Neuronal stem cell (in vitro differentiated cells): Measurements from ENCODE around the gene ASCC1.

Experiments used
- DNase-seq: peaks from one replicate; pipeline ENCODE4 v3.0.0-alpha.2; 2013; ENCODE audit warnings: low spot score
- H2AFZ ChIP-seq: one replicate; pipeline ENCODE4 v1.6.1; 2013; ENCODE audit warnings: mild to moderate bottlenecking, low read length, inconsistent platforms
- H2AK5ac ChIP-seq: 2 replicates; pipeline ENCODE4 v1.6.1; 2013; ENCODE audit warnings: low read depth, mild to moderate bottlenecking, inconsistent platforms, low read length, moderate library complexity, mixed read lengths
- H2BK120ac ChIP-seq: 2 replicates; pipeline ENCODE4 v1.6.1; 2013; ENCODE audit warnings: low read depth, mild to moderate bottlenecking, inconsistent platforms, low read length, moderate library complexity, mixed read lengths
- H2BK12ac ChIP-seq: one replicate; pipeline ENCODE4 v1.6.1; 2013; ENCODE audit warnings: low read length, inconsistent platforms
- H2BK15ac ChIP-seq: 2 replicates; pipeline ENCODE4 v1.6.1; 2013; ENCODE audit warnings: mild to moderate bottlenecking, low read length, inconsistent platforms, mixed read lengths
- H2BK5ac ChIP-seq: one replicate; pipeline ENCODE4 v1.6.1; 2013; ENCODE audit warnings: inconsistent platforms, mild to moderate bottlenecking, low read length, moderate library complexity
- H3K14ac ChIP-seq: one replicate; pipeline ENCODE4 v1.6.1; 2013; ENCODE audit warnings: low read length, inconsistent platforms
- H3K18ac ChIP-seq: 2 replicates; pipeline ENCODE4 v1.6.1; 2013; ENCODE audit warnings: low read length, inconsistent platforms
- H3K23ac ChIP-seq: 2 replicates; pipeline ENCODE4 v1.6.1; 2013; ENCODE audit warnings: low read depth, mild to moderate bottlenecking, mixed read lengths, low read length, inconsistent platforms; ENCODE audit not compliant: poor library complexity
- H3K27ac ChIP-seq: replicated peaks from 3 replicates; pipeline ENCODE4 v1.5.1; 2013; ENCODE audit warnings: low read length, inconsistent platforms
- H3K27me3 ChIP-seq, 3 experiments: 2 replicates each; pipeline ENCODE4 v1.6.1; 2013; ENCODE audit warnings: low read length in 3 of 3, mild to moderate bottlenecking in 2 of 3, inconsistent platforms in 1 of 3, low read depth in 1 of 3, mixed read lengths in 1 of 3, moderate library complexity in 1 of 3; ENCODE audit not compliant: control insufficient read depth in 3 of 3, insufficient read depth in 3 of 3
- H3K36me3 ChIP-seq, 2 donors: replicated peaks in 1 of 2; 2 replicates each; pipeline ENCODE4 v1.6.1; 2013; ENCODE audit warnings: low read length in 2 of 2; ENCODE audit not compliant: control insufficient read depth in 2 of 2, insufficient read depth in 2 of 2
- H3K4ac ChIP-seq: 2 replicates; pipeline ENCODE4 v1.6.1; 2013; ENCODE audit warnings: inconsistent platforms, mild to moderate bottlenecking, low read length, moderate library complexity
- H3K4me1 ChIP-seq, 2 donors: 1 replicate in 1 of 2; 2 replicates in 1 of 2; pipeline ENCODE4 v1.6.1; 2013; ENCODE audit warnings: low read length in 2 of 2, low read depth in 1 of 2; ENCODE audit not compliant: control insufficient read depth in 2 of 2, insufficient read depth in 1 of 2
- H3K4me2 ChIP-seq: one replicate; pipeline ENCODE4 v1.6.1; 2013; ENCODE audit warnings: mild to moderate bottlenecking, low read length, inconsistent platforms; ENCODE audit not compliant: insufficient read depth, poor library complexity, severe bottlenecking
- H3K4me3 ChIP-seq, 2 donors: 2 replicates each; pipeline ENCODE4 v1.5.1; 2013; ENCODE audit warnings: low read length in 2 of 2, mild to moderate bottlenecking in 2 of 2, inconsistent platforms in 1 of 2, moderate library complexity in 1 of 2
- H3K79me1 ChIP-seq: one replicate; pipeline ENCODE4 v1.6.1; 2013; ENCODE audit warnings: low read depth, mild to moderate bottlenecking, inconsistent platforms, low read length, moderate library complexity
- H3K9ac ChIP-seq: one replicate; pipeline ENCODE4 v1.6.1; 2013; ENCODE audit warnings: mild to moderate bottlenecking, low read depth, low read length, inconsistent platforms; ENCODE audit not compliant: poor library complexity
- H3K9me3 ChIP-seq, 2 donors: replicated peaks in 1 of 2; 2 replicates each; pipeline versions ENCODE3 to v1.6.1; 2013; ENCODE audit warnings: low read length in 2 of 2, mild to moderate bottlenecking in 2 of 2, inconsistent platforms in 1 of 2, low read depth in 1 of 2, mixed read lengths in 1 of 2, moderate library complexity in 1 of 2; ENCODE audit not compliant: control insufficient read depth in 2 of 2, insufficient read depth in 1 of 2
- H4K8ac ChIP-seq: one replicate; pipeline ENCODE4 v1.6.1; 2013; ENCODE audit warnings: low read depth, mild to moderate bottlenecking, inconsistent platforms, low read length, moderate library complexity
- H4K91ac ChIP-seq: one replicate; pipeline ENCODE4 v1.6.1; 2013; ENCODE audit warnings: low read length, low read depth, mild to moderate bottlenecking, inconsistent platforms; ENCODE audit not compliant: poor library complexity
- WGBS, 2 donors: extraction: QIAGEN DNeasy Blood & Tissue Kit; methylation state at CpG; one replicate each; pipeline ENCODE4 v1.1.7; 2013; ENCODE audit warnings: missing lambda C conversion rate in 2 of 2, mixed read lengths in 1 of 2; ENCODE audit not compliant: insufficient read length in 2 of 2, insufficient replicate concordance in 1 of 2; ENCODE audit errors: extremely low coverage in 2 of 2; 5-methylcytosine and 5-hydroxymethylcytosine counted together

The ASCC1 gene

DNA sequence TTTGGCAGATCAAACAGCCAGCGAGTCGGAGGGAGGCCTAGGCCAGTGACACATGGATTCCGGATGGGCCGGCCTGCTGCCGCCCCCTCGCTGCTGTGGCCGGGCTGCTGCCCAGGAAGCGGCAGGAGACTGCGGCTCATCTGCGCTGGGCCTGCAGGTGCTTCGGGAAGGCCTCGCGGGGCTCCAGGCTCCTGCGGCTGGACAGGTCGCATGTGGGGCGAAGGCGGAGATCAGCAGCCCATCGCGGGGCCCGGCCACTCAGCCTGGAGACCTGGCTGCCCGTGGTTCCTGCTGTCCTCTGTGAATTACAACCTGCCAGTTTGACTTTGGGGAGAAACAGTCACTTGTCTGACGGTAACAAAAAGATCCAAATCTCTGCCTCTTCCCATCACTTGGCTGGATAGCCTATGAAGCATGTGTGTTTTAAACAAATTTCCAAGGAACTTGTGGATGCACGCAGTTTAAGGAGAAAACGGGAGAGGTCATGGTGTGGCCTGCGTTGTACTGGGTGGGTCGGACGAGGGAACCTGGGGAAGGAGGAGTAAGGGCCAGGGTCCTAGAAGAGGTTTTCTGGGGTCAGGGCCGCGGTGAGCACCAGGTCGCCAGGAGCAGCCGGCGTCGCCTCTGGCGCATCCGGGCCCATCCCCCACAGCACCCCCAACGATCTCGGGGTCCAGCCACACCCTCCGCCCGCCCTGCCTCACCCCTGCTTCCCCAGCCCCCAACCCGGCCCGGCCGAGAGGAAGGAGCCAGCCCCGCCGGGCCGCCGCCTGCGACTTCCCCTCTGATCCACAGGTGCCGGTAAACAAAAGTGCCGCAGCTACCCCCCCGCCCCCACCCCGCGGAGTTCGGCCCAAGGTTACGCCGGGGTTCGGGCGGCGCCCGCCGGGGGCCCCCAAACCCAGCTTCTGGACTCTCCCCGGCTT, 129.3 kb downstream of the ASCC1 start:
- peaks cover 10 to 24% of the 10 kb centered on the region in 2 donors for H3K4me1 ChIP-seq
- no peaks in the 10 kb centered on the region for H3K36me3 ChIP-seq
- peak overlapping the region; percentile 85 for H3K18ac ChIP-seq
- peak overlapping the region; percentile 90 for H3K4me2 ChIP-seq
- H2BK15ac ChIP-seq = peak overlapping the region; percentile 56
- no peak overlapping the region for H3K14ac ChIP-seq
- H3K27ac ChIP-seq = no peak overlapping the region
- H4K91ac ChIP-seq = no peak overlapping the region
- DNase-seq = peak; percentile 24
- H3K4me3 ChIP-seq = peak overlapping the region in 1 of 2 donors; percentile 28
- H3K27me3 ChIP-seq = peaks cover 19 to 58% (median 38%) of the 10 kb centered on the region in 3 experiments
- WGBS, 2 donors = no CpG with 5 or more reads among the region's 61 CpGs
- H3K79me1 ChIP-seq = no peaks in the 10 kb centered on the region
- peak overlapping the region; percentile 40 for H2BK5ac ChIP-seq
- no peak overlapping the region for H4K8ac ChIP-seq
- H2BK12ac ChIP-seq = no peak overlapping the region
- peak overlapping the region; percentile 61 for H3K9ac ChIP-seq
- H2AFZ ChIP-seq = peak overlapping the region; percentile 97
- H3K9me3 ChIP-seq = no peaks in the 10 kb centered on the region
- no peak overlapping the region for H3K23ac ChIP-seq
- no peak overlapping the region for H2BK120ac ChIP-seq
- no peak overlapping the region for H2AK5ac ChIP-seq
- no peak overlapping the region for H3K4ac ChIP-seq

DNA sequence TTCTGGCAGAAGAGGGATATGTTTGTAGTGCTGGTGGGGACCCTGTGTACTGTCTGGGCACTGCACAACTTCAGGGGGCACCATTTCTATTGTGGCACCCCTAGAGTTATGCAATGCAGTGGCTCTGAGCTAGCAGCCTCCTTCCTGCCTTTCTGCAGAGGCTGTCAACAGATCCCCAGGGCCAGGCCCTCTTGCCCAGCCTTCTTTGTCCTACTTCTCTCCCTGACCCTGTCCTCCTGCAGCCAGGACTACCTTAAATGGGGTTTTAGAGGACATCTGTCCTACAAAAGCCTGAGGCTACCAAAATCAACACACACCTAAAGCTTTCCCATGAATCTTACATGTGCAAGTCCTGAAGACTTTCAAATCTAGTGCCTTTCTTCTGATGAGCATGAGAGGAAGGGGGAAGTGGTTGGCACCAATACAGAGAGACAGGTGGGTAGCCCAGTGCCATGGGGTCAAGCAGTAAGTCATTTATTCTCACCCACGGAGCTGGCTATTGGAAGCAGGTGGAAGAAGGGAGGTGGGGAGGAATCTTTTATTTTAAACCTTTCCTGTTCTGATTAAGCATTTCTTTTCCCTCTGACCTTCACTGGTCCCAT, 130.1 kb downstream of the ASCC1 start:
- no peak overlapping the region for H4K8ac ChIP-seq
- H2BK15ac ChIP-seq = peak overlapping the region; percentile 16
- peaks cover 19 to 59% (median 38%) of the 10 kb centered on the region in 3 experiments for H3K27me3 ChIP-seq
- H3K4me3 ChIP-seq = no peak overlapping the region
- H3K9ac ChIP-seq = no peak overlapping the region
- H2BK12ac ChIP-seq = no peak overlapping the region
- no peak overlapping the region for H3K14ac ChIP-seq
- no peak overlapping the region for H3K4me2 ChIP-seq
- H3K27ac ChIP-seq = no peak overlapping the region
- H4K91ac ChIP-seq = no peak overlapping the region
- H3K4me1 ChIP-seq = peaks cover 10 to 24% of the 10 kb centered on the region in 2 donors
- peak overlapping the region; percentile 97 for H2AFZ ChIP-seq
- H2BK5ac ChIP-seq = no peak overlapping the region
- no peak overlapping the region for H2BK120ac ChIP-seq
- no peak overlapping the region for H3K4ac ChIP-seq
- H2AK5ac ChIP-seq = no peak overlapping the region
- no peaks in the 10 kb centered on the region for H3K79me1 ChIP-seq
- WGBS, 2 donors = no CpG with 5 or more reads among the region's 1 CpG
- H3K23ac ChIP-seq = no peak overlapping the region
- no peaks in the 10 kb centered on the region for H3K9me3 ChIP-seq
- DNase-seq = no peak
- H3K18ac ChIP-seq = no peak overlapping the region
- no peaks in the 10 kb centered on the region for H3K36me3 ChIP-seq

DNA sequence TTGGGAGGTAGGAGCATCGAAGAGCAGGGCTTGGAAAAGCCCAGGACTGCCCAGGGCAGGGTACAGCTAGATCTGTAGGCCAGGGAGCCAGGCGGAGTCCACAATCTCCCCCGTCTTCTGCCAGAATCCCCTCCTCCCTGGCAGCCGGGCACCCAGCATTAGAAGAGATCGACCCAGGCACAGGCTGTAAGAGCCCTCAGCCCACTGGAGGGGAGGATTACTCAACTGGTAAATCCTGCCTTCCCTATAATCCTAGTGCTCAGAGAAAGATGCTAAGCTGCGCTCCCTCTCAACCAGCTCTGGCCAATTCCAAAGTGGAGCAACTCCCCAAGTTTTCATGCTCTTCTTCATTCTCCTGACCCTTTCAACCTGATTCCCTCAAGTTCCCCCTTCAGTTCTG, 130.9 kb downstream of the ASCC1 start:
- Histone ChIP-seq H3K9ac (no peak overlapping the region), H3K23ac (no peak overlapping the region), H2BK12ac (no peak overlapping the region), H3K14ac (no peak overlapping the region), H4K91ac (no peak overlapping the region), H3K4me1 (peaks cover 10 to 24% of the 10 kb centered on the region in 2 donors), H3K4me2 (no peak overlapping the region), H3K4ac (no peak overlapping the region), H3K4me3 (no peak overlapping the region), H3K27ac (no peak overlapping the region), H2AK5ac (no peak overlapping the region), H2BK15ac (no peak overlapping the region), H2AFZ (no peak overlapping the region), H3K18ac (no peak overlapping the region), H2BK5ac (no peak overlapping the region), H3K9me3 (no peaks in the 10 kb centered on the region), H4K8ac (no peak overlapping the region), H3K27me3 (peaks cover 19 to 60% (median 38%) of the 10 kb centered on the region in 3 experiments), H3K79me1 (no peaks in the 10 kb centered on the region), H3K36me3 (no peaks in the 10 kb centered on the region), H2BK120ac (no peak overlapping the region)
- WGBS, 2 donors = no CpG with 5 or more reads among the region's 6 CpGs
- DNase-seq = no peak
